Superior temporal gyrus (tissue), 1 donor: ENCODE measurements around the gene RAD54L.
"Not testable (repeated sequence)": the region's sequence is repeated elsewhere in the genome, so short reads cannot be mapped to it uniquely, and the experiment has no call there.

Source experiments
- DNase-seq: peaks from one replicate; pipeline ENCODE4 v3.0.0-alpha.2; 2016; ENCODE audit errors: extremely low spot score

The RAD54L gene

DNA sequence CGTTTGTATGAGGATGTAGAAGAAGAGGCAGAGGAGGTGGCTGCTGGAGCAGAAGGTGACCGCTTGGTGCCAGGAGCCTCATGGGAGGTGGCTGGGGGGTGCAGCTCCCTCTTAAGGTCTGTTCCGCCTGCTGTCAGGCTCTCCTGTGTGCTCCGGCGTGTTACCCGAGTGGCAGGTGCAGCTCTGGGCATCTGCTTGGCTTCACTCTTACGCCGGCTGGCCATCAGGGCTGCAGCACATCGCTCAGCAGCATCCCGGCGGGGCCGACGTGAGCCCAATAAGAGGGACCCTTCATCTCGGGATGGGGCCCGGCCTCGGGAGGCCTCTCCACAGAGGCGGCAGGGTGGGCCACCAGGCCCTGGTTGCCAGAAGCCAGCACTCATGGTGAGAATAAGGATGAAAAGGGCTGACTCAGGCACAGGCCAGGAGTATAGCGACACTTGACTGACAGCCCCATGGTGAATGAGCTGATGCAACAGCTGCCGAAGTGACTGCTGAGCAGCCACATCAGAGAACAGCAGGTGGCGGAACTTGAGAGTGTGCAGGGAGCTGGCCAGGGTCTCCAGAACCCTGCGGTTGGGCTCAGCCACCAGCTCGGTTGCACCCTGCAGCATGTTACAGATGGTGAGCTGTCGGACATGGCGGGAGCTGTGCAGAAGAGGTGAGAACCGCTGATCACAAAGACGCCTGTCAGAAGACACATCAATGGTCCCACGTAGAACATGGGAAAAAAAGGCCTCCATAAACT lies 38.3 kb downstream of the RAD54L start:
- no peak for DNase-seq

DNA sequence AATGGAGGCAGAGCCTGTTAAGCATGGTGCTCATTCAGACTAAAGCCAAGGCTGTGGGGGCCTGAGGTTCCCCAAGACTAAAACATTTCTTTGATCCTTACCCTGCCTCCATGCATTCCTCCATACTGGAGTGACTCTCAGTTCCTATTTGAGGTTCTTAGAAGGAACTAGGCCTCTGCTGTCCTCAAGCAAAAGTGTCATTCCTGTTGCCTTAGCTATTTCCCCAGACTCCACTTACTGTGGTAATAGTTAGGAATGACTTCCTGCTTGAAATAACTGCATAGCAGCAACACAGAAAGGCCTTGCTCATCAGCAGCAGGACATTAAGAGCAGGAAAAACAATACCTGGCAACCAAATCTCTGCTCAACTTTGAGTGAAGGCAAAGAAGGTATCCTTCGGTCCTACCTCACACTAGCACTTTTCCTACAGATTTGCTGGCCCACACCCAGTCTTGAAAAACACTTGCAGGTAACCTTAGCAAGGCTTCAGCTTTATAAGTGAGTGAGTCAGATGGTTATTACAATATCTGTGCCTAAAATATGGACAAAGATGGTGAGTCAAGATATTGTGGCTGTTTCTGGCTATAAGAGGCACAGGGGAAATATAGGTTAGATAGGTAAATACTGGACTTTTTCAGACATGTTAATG lies 41.0 kb downstream of the RAD54L start:
- DNase-seq = no peak

DNA sequence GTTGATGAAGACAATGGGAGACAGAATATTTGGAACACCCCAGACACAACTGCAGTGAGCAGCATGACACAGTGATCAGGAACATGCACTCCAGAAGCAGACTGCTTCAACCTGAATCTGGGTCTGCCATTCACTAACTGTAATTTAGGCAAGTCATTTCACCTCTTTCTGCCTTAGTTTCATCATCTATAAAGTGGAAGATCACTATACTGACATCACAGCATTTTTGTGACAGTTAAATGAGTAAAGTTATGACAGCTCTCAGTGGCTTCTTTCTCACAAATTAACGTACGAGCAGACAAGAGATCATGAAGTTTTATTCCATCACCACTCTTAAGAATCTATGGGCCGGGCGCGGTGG lies 41.6 kb downstream of the RAD54L start:
- no peak for DNase-seq

DNA sequence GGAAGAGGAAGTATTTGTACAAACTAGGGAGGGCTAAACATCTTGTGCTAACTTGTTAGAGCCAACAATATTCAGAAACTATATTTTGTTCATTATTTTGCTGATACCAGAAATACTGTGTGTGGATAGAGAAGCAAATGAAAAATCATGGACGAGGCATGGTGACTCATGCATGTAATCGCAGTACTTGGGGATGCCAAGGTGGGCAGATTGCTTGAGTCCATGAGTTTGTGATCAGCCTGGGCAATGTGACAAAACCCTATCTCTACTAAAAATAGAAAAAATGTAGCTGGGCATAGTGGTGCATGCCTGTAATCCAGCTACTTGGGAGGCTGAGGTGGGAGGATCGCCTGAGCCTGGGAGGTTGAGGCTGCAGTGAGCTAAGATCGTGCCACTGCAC lies 42.4 kb downstream of the RAD54L start:
- no peak for DNase-seq

DNA sequence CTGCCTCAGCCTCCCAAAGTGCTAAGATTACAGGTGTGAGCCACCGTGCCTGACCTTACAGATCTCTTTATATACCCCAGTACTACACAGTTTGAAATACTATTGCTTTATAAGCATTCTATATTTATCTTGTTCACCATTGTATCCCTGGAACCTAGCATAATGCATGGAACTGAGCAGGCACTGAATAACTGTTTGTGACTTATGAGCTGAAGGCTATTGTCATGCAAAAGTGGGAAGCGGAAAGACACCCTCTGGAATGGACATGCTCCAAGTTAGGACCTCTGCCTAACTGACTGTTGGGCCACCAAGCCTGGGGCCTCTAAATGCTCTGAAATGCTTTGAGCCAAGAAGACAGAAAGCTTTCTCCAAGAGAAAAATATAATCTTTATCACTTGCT lies 47.7 kb downstream of the RAD54L start:
- no peak for DNase-seq

DNA sequence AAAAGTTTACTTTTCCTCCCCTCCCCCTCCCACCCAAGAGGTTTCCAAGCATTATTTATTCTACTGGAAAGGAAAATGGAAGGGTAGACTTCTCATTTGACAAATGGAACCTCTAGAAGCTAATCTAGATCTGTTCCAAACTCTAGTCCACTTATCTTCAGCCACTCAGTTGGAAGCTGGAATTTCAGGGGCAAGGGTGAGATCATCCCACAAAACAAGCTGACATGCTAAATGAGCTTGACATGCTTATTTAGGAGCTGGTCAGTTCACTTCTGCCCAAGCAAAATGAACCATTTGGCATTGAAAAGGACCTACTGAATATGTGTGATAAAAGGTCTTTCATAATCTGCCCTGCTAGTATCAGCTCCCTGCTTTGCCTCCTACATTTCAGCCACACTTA lies 50.8 kb downstream of the RAD54L start:
- DNase-seq = no peak

DNA sequence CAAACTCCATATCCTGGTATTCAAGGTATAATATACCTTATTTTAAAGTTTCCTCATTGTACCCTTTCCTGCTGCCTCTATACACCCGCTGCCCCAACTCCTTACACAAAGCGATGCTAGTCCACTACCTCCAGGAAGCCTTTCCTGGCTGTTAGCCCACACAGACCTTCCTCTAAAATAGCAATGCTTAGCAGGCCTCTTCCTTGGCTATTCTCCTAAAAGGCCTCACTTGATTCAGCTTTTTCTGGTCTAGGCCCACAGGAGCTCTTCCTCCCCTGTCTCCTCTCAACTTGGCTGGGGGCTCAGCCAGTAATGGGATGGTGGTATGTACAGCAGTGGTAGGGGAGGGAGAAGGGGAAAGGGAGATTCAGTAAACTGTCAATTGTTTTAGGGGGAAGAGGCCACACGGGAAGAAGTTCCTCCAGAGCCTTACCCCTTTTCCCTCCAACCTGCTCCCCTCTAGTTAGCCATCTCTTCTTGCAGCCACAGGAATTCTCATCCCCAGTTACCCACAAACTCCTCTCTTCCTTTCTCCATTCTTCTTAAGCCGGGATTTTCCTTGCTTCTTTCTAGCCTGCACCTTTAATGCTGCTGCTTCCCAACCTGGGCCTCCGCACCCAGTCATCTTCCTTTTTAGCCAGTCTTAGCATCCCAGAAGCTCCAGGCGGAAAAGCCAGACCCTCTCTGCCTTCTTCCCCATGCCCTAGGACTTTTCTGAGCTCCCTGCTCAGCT lies 53.3 kb downstream of the RAD54L start:
- no peak for DNase-seq

DNA sequence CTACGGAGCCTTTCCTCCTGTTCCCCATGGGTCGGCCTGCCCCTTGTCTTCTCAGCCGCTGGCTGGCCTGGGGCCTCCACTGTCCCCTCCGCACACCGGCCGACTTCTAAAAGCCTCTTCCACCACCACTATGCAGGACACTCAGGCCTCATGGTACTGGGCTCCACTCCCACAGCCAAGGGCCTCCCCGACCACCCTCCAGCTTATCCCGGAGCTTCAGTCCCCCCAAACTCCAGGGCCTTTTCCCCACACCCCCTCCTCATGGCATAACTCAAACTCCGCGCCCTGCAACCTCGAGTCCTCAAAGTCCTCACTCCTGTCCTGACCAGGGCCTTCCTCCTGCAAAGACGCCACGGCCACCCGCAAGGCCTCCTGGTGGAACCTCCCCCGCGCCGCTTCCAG lies 53.8 kb downstream of the RAD54L start:
- no peak for DNase-seq

DNA sequence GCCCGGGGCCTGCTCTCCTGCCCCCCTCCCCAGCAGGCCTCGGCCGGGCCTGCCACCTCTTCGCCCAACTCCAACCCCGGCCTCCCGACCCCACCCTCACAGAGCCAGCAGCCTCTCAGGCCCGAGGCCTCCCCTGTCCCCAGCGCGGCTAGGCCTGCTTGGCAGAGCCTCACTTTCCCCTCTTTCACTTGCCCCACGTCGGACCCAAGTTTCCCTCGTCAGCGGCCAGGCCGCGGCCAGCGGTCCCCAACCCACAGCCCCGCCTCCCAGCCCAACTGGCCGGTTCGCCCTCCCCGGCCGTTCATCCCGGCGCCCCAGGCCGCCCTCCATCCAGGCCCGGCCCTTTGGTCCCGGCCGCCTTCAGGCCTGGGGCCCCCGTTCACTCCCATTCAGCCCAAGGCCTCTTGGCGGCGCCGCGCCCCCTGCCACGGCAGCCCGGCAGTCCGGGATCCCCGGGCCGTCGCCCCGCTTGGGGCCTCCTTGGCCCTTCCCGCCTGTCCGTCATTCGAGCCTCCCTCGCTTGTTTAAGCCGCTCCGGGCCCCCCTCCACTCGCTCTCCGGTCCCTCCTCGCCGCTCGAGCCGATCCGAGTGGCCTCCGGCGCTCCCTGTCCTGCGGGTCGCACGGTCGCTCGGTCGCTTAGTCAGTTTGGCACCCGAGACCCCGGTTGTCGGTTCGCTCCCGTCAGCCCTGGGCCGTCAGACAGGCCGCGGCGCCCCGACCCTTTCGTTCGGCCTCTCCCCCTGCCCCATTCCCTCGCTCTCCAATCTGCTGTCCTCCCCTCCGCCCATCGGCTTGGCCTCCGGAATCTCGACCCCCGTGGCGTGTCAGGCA lies 54.5 kb downstream of the RAD54L start:
- DNase-seq = peak; percentile 16

DNA sequence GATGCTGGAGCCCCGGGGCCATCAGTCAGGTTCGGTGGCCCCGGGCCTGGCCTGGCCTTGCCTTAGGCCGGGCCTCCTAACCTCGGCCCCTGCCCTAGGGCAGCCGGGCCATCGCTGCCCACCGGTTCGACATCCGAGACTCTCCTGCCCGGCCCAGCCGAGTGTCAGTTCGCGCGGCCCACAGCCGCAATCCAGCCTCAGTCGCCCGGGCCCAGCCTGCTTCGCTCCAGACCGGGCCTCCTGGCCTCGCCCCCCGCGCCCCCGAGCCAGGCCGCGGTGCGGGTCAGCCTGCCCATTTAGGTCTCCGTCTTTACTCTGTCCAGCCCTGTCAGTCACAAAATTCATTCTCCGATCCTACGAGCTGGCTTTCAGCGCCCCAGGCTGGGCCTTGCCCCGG lies 55.1 kb downstream of the RAD54L start:
- no peak for DNase-seq

DNA sequence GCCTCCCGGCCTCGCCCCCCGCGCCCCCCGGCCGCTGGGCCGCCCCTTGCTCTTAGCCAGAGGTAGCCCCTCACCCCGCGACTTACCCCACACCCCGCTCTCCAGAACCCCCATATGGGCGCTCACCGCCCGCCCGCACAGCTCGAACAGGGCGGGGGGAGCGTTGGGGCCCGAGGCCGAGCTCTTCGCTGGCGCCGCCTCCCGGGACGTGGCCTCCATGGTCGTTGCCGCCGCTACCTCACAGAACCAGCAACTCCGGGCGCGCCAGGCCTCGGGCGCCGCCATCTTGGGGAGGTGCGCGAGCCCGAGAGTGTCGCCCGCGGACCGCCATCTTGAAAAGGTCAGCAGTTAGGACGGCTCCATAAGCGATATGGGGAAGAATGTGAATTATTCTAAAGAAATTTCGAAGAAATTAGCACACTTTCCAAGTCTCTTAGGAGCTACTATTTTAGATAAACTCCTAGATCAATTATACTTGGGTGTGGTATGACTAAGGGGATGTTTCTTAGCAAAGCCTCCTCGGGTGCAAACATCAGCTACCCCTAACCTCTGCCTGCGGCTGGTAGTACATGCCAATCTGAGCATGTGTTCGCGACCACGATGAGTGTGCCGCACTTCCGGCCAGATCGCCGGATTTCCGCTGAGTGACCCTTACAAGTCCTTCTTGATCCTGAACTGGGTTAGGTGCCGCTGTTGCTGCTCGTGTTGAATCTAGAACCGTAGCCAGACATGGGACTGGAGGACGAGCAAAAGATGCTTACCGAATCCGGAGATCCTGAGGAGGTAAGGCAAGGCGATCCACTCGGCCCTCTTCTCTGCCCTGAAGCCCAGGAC lies 55.7 kb downstream of the RAD54L start, which contains the start of the genes LRRC41 and UQCRH:
Gene LRRC41 (minus strand): TSS at position 579 of the 834 bp plus-strand sequence. CDS start 294 bp downstream, at position 285.
Gene UQCRH (plus strand): TSS at position 661 of the 834 bp plus-strand sequence. CDS start 69 bp downstream, at position 730.
- peak; percentile 99 for DNase-seq

DNA sequence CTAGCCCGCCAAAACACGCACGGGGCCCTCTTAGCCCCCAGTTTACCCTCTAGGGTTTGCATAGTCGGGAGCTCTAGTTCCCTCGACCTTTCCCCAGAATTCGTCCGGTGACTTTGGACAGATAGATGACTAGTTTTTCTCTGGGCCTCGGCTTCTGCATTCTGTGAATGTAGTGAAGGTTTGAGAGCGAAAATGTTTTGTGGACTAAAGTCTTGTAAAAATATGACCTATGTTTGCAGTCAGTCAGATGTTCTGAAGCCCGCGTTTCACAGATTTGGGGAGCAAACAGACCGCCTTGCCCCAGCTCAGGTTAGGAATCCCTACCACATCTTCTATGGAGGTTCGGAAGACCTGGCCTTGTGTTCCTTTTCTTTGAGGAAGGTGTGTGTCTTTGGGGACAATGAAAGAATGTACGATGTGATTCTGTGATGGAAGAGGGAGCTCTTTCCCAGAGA lies 56.3 kb downstream of the RAD54L start:
- DNase-seq = no peak

DNA sequence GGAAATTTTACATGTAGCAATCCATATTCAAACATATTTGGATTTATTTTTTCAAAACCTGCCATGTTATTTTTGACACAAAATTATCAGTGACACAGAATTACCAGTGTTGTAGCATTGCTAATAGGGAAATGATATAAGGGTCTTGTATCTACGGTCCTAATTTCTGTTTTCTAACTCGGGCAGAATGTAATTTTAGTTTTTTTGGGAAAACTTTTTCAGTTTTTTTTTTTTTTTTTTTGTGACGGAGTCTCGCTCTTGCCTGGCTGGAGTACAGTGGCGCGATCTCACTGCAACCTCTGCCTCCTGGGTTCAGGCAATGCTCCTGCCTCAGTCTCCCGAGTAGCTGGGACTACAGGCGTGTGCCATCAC lies 58.6 kb downstream of the RAD54L start:
- DNase-seq = no peak

DNA sequence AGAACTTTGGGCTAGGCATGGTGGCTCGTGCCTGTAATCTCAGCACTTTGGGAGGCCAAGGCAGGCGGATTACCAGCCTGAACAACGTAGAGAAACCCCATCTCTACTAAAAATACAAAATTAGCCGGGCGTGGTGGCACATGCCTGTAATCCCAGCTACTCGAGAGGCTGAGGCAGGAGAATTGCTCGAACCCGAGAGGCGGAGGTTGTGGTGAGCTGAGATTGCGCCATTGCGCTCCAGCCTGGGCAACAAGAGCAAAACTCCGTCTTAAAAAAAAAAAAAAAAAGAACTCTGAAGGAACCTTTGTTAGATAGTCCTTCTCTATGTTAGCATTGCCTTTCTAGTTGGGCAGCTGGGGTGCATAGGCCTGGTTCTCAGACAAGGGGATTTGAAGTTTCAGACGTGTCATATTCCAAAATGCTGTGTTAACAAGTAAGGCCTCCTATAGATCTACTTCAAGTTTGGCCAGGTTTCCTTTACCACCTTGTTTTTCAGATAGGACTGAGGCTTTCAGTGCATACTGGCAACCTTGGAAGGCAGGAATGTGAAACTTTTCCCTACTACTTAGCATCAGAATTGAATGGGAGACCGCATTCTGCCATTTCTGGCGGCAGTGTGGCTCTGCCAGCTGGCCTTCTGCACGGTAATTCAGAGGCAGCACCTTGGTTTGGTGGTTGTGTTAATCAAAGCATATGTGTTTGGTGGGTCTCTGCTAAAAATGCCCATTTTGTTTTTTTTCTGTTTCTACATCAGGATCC lies 62.0 kb downstream of the RAD54L start:
- DNase-seq = no peak

DNA sequence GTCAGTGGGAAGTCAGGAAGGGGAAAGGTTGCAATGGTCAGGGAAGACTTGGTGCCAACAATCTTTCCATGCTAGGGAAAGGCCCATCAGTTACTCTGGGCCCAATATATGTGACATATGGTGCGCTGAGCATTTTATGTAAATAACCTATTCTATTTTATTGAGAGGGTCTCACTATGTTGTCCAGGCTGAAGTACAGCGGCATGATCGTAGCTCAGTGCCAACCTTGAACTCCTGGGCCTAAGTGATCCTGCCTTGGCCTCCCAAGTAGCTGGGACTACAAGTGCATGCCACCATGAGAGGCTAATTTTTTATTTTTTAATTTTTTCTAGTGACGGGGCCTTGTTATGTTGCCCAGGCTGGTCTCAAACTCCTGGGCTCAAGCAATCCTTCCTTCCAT lies 62.8 kb downstream of the RAD54L start:
- no peak for DNase-seq

DNA sequence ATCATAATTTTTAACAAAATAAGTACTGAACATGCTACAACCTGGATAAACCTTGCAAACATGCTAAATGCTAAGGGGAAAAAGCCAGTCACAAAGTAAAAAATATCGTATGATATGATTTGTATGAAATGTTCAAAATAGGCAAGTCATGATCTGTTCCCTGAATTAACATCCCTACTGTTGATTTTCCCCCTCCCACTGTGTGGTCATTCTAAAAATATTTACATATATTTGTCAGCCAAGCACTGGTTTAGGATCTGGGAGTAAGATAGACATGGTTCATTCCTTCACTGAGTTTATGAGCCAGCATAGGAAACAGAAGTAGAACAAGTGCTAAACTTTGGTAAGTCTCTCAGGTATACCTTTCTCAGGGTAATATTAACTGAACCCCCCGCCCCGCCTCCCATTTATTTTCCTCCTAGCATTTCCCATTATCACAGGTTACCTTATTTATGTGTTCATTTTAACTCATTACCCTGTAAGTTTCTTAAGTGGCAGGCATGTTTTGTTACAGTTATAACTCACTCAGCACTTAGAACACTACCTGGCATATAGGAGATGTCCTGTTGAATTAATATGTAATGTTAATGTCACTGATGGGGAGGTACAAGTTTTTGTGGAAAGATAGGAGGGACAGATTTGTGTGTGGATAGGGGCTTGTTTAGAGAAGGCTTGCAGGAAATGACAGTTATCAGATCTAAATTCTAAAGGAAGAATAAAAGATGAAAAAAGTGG lies 68.3 kb downstream of the RAD54L start:
- DNase-seq = no peak

DNA sequence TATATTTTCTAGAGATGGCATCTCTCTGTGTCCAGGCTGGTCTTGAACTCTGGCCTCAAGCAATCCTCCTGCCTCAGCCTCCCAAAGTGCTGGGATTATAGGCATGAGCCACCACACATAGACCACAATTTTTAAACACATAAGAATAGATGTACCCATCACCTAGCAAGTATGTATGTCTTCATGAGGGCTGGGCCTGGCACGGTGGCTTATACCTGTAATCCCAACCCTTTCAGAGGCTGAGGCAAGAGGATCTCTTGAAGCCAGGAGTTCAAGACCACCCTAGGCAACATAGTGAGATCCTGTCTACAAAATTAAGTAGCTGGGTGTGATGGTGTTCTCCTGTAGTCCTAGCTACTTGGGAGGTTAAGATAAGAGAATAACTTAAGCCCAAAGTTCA lies 69.8 kb downstream of the RAD54L start:
- DNase-seq = no peak

DNA sequence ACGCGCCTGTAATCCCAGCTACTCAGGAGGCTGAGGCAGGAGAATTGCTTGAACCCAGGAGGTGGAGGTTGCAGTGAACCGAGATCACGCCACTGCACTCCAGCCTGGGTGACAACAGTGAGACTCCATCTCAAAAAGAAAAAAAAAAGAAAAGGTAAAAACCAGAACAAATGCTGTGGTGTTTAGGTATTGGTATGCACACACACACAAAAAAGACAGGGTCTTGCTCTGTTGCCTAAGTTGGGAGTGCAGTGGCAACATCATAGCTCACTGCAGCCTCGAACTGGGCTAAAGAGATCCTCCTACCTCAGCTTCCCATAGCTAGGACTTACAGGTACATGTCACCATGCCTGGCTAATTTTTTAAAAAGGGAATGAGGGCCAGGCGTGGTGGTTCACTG lies 71.7 kb downstream of the RAD54L start:
- not testable (repeated sequence) for DNase-seq
